GM18861 (cell line): Measurements from ENCODE around the gene TUBB4A.
A peak's percentile ranks its signal among the peaks of the same experiment; 100 is the strongest.

Source experiments
- ATAC-seq: cut with Tn5 transposase; IDR thresholded peaks from one replicate; pipeline ENCODE4 v1.9.1; 2021; ENCODE audit not compliant: unreplicated experiment

Gene TUBB4A

GRCh38 chr19:6472713-6473112 lies 29.4 kb downstream of the TUBB4A start:
- ATAC-seq, result no peak

DNA sequence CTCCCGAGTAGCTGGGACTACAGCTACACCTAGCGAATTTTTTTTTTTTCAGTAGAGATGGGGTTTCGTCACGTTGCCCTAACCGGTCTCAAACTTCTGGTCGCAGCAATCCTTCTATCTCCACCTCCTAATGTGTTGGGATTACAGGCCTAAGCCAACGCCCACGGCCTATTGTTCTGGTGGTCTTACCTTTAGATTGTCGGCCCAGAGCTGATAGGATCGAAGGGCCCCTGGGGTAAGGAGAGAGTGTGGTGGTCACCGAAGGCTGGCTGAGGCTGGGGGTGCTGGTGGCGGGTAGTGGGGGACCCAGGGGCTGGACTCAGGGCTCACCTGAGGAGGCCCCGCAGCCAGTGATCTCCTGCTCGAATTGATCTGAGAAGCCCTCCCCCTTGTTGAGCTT lies 31.0 kb downstream of the TUBB4A start:
- ATAC-seq, result no peak

DNA sequence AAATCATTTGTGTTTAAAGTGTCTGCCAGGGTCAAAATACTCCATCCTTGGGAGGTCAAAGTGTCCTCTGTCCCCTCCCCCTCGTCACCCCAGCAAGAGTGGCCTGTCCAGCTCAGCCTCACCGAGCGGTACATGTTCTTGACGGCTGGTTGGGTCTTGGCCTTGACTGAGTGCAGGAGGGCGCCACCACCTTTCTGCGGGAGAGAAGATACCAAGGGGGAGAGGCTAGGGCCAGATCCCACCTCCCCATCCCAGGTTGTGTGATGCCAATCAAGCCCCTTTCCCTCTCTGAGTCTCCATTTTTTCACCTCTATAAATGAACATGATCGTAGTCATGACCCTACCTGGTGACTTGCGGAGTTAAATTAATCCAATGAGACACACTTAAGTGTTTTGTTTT lies 31.9 kb downstream of the TUBB4A start:
- no peak for ATAC-seq

DNA sequence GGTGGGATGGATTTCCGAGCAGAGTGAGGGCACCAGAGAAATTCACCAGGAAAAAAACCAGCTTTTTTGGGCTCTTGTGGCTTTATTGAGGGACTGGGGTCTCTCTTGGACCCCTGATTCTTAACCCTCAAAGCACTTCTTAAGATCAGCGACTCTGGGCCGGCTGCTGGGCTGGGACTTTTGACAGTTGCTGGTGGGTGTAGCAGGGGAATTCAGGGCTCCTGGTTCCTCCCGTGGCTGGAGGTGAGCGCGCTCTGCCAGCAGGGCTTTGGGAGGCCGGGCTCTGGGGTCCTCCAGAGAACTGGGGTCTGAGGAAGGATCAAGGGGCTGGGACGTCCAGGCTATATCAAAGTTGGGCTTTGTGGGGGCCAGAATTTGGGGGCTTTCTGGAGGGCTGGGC lies 34.7 kb downstream of the TUBB4A start:
- no peak for ATAC-seq

DNA sequence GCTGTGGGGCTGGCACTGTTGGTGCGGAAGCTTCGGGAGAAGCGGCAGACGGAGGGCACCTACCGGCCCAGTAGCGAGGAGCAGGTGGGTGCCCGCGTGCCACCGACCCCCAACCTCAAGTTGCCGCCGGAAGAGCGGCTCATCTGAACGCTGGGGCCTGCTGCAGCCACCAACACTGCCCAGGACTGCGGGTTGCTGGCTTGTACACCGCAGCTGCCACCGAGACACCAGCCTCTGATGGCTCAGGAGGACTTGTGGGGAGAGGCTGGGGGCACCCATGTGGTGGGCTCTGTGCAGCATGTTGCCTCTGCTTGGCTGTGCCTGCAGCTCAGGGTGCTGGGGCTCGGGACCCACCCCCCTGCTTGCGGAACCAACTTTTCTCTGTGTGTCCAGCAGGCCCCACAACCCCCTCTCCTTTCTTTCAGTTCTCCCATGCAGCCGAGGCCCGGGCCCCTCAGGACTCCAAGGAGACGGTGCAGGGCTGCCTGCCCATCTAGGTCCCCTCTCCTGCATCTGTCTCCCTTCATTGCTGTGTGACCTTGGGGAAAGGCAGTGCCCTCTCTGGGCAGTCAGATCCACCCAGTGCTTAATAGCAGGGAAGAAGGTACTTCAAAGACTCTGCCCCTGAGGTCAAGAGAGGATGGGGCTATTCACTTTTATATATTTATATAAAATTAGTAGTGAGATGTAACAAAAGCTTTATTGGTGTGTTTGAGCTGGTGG lies 35.4 kb downstream of the TUBB4A start:
- no peak for ATAC-seq

DNA sequence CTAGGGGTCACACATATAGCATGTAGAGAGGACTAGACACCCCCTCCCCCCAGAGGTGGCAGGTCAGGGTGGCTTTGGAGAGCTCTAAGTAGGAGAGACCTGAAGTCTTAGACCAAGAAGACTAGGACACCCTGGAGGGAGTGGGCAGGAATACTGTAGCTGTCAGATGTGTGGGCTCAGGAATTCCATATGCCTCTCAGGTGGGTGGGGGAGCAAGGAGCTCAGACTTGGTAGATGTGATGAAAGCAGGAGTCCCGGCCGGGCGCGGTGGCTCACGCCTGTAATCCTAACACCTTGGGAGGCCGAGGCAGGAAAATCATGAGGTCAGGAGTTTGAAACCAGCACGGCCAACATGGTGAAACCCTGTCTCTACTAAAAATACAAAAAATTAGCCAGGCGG lies 36.4 kb downstream of the TUBB4A start:
- ATAC-seq, result no peak

DNA sequence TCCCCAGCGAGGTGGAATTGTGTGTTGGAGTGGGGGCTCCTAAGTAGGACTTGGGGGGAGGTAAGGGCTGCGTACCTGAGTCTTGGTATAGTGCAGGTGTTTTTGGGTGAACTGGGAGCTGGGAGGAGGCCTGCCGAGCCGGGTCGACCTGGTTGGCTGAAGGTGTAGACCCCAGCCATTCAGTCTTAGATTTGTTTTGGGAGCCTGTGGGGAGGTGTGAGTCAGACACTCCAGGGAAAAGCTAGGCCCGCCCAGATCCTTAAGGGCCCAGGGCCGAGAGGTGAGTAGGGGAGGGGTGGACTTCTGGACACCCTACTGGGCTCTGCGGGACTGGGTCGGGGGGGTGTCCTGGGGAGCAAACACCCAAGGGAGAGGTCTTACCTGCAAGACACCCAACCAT lies 37.1 kb downstream of the TUBB4A start:
- no peak for ATAC-seq

GRCh38 chr19:6464070-6464873 lies 37.8 kb downstream of the TUBB4A start, which contains the start of gene CRB3:
Gene CRB3 (plus strand): TSS chr19:6464271. CDS start chr19:6464702, 431 bp downstream.
- no peak for ATAC-seq

DNA sequence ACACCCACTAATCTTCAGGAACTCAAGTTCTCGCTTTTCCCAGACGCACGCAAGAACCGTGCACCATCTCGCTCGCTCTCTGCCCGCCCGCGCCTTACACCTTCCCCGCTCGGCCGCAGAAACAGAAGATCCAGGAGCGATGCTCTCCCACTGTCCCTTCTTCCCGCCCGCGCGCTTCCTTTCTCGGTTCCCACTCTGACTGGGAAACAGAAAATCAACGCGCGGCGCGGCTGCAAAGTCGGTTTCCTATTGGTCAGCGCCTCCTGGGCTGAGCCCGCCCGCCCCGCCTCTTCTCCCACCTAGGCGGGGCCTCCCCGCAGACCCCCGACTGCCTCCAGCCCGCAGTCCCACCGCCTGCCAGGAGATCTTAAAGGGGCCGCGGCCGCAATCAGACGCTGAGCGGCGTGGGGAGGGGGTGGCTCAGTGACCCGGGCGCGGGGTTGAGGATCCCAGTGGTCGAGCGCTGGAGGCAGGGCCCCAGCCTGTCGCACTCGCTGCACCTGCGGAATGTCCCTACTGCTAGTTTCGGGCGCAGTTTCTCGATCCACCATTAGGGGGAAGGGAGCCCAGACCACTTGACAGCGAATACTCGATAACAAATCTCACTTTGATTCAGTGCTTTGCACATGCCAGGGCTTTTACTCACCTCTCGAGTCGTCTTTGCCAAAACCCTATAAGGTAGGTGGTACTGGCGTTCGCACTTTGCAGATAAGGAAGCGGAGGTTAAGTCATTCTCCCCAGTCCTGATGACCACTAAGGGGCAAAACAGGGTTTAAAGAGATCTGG lies 41.8 kb downstream of the TUBB4A start:
- peak; percentile 56 for ATAC-seq

DNA sequence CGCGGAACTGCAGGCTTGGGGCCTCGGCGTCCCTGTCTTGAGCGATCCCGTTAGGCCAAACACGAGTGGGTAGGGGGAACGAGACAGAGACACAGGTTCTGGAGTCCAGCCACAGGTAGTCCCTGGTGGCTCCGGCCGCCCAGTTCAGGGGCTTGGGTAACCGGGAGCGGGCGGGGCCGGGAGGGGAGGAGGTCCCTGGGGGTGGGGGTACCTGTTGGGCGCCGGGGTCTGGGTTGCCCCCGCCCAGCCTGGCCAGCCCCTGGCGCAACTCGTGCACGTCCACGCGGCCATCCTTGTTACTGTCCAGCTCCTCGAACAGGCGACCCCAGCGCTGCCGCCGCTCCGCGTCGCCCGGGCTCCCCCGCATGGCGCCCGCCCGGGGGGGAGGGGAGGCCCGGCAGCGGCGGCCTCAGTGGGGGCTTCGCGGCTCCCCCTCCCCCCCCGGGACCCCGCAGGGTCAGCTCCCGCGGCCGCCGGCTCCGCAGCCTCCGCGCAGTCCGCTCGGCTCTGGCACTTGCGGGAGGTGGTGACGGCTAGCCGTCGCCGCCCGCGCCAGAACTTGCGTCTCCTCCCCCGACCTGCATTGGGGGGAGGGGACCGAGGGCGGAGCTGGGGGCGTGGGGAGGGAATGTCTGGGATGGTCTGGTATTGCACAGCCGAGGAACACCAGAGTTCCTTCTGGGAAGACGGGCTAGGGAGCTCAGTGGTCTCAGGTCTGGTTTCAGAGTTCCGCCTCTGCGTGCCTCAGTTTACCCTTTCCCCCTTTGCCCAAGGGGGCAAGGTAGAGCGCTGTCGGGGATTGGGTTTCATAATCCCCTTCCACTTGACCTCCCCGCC lies 42.6 kb downstream of the TUBB4A start, which contains the start of gene SLC25A23:
Gene SLC25A23, minus strand, starts transcription at position 531 of the 837 bp plus-strand sequence. Its CDS starts 164 bp downstream, at position 367.
- no peak for ATAC-seq

- ATAC-seq, result no peak
Observed at GRCh38 chr19:6458695-6459261, 43.3 kb downstream of the TUBB4A start.

DNA sequence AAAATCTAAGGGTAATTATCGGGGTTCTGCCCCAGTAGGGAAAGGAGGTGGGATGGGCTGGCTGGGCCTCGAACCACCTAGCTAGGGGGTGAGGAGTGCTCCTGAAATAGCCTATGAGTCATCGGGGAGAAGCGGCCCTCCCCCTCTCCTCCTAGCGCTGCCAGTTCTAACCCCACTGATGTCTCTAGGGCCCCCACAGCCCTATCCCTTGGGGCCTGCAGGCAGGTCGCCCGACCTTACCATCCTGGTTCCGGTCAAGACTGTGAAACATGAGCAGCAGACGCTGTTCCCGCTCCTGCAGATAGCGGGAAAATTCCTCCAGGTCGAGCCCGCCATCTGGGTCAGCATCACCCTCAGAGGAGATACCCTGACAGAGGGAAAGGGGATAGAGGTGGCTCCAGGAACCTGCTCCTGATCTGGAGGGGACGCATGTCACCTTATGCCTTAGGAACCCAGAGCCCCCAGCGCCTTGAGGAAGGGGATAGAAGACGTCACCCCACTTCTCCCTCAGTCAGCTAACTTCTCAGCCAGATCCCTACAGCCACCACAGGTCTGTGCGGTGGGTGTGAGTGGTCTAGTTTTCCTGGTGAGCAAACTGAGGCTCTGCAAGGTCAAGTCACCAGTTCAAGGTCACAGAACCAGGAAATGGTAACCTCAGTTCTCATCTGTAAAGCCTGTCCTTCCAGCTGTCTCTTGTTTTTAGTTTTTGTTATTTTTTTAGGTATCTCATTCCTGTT lies 44.0 kb downstream of the TUBB4A start:
- ATAC-seq, result no peak

GRCh38 chr19:6455924-6456323 lies 46.2 kb downstream of the TUBB4A start:
- ATAC-seq, result no peak

- ATAC-seq, result no peak
Observed at GRCh38 chr19:6453951-6454565, 48.1 kb downstream of the TUBB4A start.

- no peak for ATAC-seq
Observed at GRCh38 chr19:6452899-6453298, 49.2 kb downstream of the TUBB4A start.

- no peak for ATAC-seq
Observed at GRCh38 chr19:6452223-6452614, 49.9 kb downstream of the TUBB4A start.

DNA sequence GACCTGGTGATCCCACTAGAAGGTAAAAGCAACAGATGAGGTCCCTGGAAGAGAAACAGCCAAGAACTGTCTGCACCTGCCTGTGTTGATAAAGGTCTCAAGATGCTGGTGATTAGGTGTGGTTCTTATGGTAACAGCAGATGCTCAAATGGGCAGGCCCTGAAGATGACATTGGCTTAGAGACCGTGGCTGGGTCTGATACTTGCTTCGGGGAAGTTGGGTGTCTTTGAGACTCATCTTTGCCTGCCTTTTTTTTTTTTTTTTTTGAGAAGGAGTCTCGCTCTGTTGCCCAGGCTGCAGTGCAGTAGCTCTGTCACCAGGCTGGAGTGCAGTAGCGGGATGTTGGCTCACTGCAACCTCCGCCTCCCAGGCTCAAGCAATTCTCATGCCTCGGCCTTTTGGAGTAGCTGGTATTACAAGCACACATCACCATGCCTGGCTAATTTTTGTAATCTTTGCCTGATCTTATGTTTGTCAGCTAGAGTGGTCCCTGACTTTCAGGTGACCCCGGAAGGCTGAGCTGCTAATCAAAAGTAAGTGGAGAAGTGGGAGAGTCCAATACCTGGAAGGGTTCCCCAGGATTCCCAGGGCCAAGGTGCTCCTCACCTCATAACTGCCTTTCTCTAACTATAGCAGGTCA lies 50.4 kb downstream of the TUBB4A start:
- no peak for ATAC-seq

- ATAC-seq, result no peak
Observed at GRCh38 chr19:6450166-6450565, 51.9 kb downstream of the TUBB4A start.

DNA sequence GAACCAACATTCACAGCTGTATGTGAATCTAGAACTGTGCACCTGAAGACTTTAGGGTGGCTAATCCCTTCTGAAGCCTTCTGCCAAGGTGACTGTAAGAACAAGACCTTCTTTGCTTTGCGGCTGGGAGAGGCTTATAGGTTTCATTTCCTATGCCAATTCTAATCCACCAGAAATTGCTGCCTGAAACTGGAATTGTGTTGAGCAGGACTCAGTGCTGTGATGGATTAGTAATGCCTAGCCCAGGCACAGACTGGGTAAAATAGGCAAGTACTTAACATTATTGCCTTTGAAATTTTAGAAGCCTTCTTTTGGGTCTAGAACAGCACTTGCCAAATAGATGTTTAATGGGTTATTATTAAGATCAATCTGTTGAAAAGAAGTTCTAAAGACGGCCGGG lies 54.1 kb downstream of the TUBB4A start:
- no peak for ATAC-seq
